Epithelial cell of proximal tubule (primary cell): ENCODE measurements around the gene SLAIN1. TPM values are rescaled to one million over a fixed set of nuclear protein-coding genes. Genes with fewer than 3 reads are reported as not detected.

Experiments
- DNase-seq: peaks from one replicate; pipeline ENCODE4 v3.0.0-alpha.2; 2011; ENCODE audit warnings: low read depth
- H3K4me3 ChIP-seq: 2 replicates; pipeline ENCODE4 v1.5.1; 2011; ENCODE audit warnings: low read depth, mild to moderate bottlenecking, low read length
- CTCF ChIP-seq: conservative IDR thresholded peaks from 2 replicates; pipeline ENCODE4 v1.5.1; 2012; ENCODE audit warnings: low read depth, mild to moderate bottlenecking, low read length
- total RNA-seq: library from RNA; depleted of rRNA; stranded (reverse); fragments of >200 nt; gene quantifications from 2 replicates; pipeline ENCODE4 v1.2.3, GENCODE V29; 2015

Gene SLAIN1
- total RNA-seq, 1 donor from 2014 or later = 16.8 TPM

DNA sequence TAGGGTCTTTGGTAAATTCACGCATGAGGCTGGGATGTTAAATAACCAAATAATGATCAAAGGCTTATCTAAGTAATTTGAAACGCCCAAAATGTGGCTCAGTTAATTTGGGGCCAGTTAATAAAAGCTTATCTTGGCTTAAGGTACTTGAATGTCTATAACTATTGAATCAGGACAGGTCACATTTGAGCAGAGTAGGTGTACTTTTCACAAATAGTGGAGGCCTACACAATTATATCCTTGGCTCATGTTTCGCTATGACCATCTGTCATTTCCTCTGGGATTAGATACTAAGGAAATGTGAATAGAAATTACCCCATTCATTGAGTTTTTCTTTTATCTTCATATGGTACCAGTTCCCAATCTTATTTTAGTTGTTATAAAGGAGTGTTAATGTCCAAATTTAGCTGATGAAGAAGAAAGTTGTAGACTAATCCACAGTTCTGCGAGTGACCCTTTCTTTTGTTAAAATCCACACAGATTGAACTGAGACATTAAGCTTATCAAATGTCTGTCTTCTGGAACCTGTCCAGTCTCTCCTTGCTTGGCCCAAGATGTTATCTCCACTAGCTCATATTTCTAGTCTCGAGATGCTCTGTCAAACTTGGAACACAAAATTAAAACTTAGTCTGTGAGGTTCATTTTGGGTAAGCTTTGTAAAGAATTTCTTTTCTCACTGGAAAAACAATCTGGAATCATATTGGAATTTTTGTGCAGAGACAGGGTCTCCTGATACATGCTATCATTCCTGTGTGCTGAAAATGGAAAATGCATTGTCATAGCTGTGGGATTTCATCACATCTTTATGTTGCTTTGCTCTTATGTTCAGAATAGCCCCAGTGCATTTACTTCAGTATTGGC, 31.0 kb downstream of the SLAIN1 start:
- DNase-seq = no peak
- no peak overlapping the region for H3K4me3 ChIP-seq
- no peak for TF ChIP-seq CTCF

DNA sequence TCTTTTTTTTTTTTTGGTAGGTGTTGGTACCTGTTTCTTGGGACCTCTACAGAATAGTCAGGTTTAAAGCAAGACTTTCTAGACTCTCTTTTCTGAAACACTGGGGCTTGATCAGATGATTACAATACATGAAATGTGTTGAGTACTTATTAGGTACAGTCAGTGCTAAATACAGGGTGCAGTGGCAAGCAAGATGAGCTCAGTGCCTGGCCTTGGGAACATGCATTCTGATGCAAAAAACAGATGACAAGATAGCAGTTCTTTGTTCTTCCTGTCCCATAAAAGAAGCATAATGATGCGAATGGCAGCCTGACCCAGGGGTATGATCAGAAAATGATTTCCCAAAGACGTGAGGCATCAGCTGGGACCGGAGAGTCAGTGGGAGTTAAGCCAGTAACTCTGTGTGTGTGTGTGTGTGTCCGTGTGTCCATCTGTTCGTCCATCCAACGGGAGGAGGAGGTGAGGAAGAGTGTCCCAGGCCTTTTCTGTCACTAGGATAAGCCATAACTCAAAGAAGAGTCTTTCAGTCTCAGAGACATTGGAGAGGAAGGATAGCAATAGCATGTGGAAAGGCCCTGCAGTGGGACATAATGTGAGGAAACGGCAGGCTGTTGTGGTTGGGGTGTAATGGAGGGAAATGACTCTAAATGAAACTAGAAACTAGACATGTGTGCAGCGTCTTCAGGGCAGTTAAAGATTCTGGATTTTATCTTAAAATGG, 32.2 kb downstream of the SLAIN1 start:
- H3K4me3 ChIP-seq = no peak overlapping the region
- no peak for TF ChIP-seq CTCF
- DNase-seq = no peak

DNA sequence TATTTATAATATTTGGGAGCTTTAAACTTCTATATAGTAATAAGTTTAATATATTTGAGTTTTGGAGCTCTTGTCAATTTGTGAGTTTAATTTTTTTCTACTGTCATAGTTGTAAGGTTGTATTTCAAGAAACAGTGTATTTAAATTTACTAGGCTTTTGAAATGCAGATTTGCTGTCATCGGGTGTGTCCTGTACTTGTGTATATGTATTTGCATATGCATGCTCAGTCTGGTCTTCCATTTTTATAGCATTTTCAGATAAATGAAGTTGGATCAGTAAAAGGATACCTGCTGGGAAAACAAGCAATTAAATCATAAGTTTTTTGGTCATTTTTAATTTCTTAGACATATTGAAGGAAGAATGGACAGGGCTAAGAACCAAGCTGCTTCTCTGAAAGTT, 33.1 kb downstream of the SLAIN1 start:
- no peak for DNase-seq
- no peak for TF ChIP-seq CTCF

GRCh38 chr13:77732287-77732686, 34.8 kb downstream of the SLAIN1 start:
- DNase-seq = no peak
- no peak overlapping the region for H3K4me3 ChIP-seq
- TF ChIP-seq CTCF = no peak

More for the DNA sequence above, 33.1 kb downstream of the SLAIN1 start:
- no peak overlapping the region for H3K4me3 ChIP-seq

DNA sequence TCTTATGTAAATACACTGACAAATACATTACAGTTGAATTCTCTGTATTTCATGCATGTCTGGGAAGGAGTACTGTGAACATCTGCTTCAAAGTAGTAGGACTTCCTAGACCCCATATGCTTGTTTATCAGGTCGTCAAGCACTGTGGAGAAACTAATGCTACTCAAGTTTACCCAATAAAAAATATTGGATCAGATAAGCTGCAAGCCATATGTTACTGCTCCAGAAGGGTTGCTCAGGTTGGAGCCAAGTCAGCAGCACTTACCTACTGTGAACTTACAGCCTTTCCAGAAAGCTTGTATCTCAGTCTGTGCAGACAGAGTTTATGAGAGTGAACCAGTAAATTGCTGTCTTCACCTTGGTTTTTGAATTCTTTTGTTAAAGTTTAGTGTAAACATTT, 36.2 kb downstream of the SLAIN1 start:
- no peak overlapping the region for H3K4me3 ChIP-seq
- TF ChIP-seq CTCF = no peak
- no peak for DNase-seq

DNA sequence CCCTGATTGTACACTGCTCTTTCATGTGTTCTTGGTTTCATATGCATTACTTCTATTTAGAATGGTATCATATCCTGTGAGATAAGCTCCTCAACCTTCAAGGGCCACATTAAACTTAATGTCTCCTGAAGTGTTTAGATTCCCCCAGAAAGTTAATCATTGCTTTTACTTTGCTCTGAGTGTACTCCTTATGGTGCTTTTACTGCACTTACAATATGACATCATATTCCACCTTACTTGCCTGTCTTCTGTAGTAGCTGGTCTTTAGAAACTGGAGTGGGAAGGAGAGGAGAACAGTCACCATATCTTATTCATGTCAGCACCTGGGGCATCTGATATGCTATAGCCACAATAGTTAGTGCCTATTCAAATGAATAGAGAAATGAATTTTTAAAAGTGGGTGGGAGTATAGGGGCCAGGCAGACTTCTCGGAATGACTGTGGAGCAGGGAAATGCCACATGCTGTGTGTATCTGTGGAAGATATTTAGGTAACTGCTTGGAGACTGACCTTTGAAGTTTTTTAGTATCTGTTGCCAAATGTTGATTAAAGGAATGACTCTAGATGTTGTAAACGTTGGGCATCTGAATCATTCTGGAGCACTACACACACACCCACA, 40.2 kb downstream of the SLAIN1 start:
- DNase-seq = no peak
- no peak overlapping the region for H3K4me3 ChIP-seq
- TF ChIP-seq CTCF = no peak
